GM13976 (cell line): ENCODE measurements around the gene MAP1LC3B.

ENCODE experiments used
- DNase-seq: peaks from one replicate; pipeline ENCODE4 v3.0.0; 2012; ENCODE audit warnings: low spot score
- CTCF ChIP-seq: IDR thresholded peaks from 2 replicates; pipeline ENCODE4 v1.5.1; 2012; ENCODE audit warnings: borderline replicate concordance, mild to moderate bottlenecking; ENCODE audit not compliant: insufficient read depth; ENCODE audit errors: extremely low read depth, missing control alignments, control extremely low read depth
- in situ Hi-C: fragments of 300-500 bp; cut with MboI; formaldehyde crosslinking; loops from one replicate; pipeline ENCODE4 v1.12.0; 2022; ENCODE audit warnings: low sequenced_read_pairs, mixed read lengths, inconsistent platforms; ENCODE audit not compliant: unreplicated experiment

The MAP1LC3B gene

GRCh38 chr16:87410968-87411367 lies 18.8 kb downstream of the MAP1LC3B start:
- DNase-seq = no peak
- TF ChIP-seq CTCF = no peak
- in situ Hi-C loops = no loop called here

- in situ Hi-C loops = no loop called here
- no peak for DNase-seq
- no peak for TF ChIP-seq CTCF
Measured at GRCh38 chr16:87411375-87412271, 19.5 kb downstream of the MAP1LC3B start.

- in situ Hi-C loops = no loop called here
- TF ChIP-seq CTCF = no peak
- no peak for DNase-seq
Measured at GRCh38 chr16:87412371-87412995, 20.3 kb downstream of the MAP1LC3B start.

GRCh38 chr16:87412996-87413421 lies 20.9 kb downstream of the MAP1LC3B start:
- TF ChIP-seq CTCF = no peak
- in situ Hi-C loops = no loop called here
- no peak for DNase-seq

GRCh38 chr16:87414251-87414680 lies 22.1 kb downstream of the MAP1LC3B start:
- DNase-seq = no peak
- in situ Hi-C loops = no loop called here
- no peak for TF ChIP-seq CTCF

- in situ Hi-C loops = no loop called here
- DNase-seq = no peak
- TF ChIP-seq CTCF = no peak
Measured at GRCh38 chr16:87415441-87415840, 23.3 kb downstream of the MAP1LC3B start.
